Cardiac muscle cell (in vitro differentiated cells and primary cell): ENCODE data around the gene WDR48. TPM values are rescaled to one million over a fixed set of nuclear protein-coding genes. Genes with fewer than 3 reads are reported as not detected.

Experiments
- DNase-seq, 2 donors: peaks; one replicate each; pipeline versions ENCODE4 v3.0.0 to v3.0.0-alpha.2; 2010 to 2017; ENCODE audit warnings: low read depth in 1 of 2, low spot score in 1 of 2
- H3K27ac ChIP-seq: fragments of 200-600 bp; sonication (generic); 2 replicates; pipeline ENCODE4 v1.5.1; 2016
- H3K27me3 ChIP-seq: fragments of 200-600 bp; sonication (generic); 2 replicates; pipeline ENCODE4 v1.6.0; 2016; ENCODE audit warnings: control low read depth
- H3K36me3 ChIP-seq: fragments of 200-600 bp; sonication (generic); 2 replicates; pipeline ENCODE4 v1.5.1; 2016; ENCODE audit warnings: control low read depth
- H3K4me1 ChIP-seq: fragments of 200-600 bp; sonication (generic); 2 replicates; pipeline ENCODE4 v1.8.1; 2017; ENCODE audit warnings: low read depth, mild to moderate bottlenecking, mixed run types
- H3K4me3 ChIP-seq: fragments of 200-600 bp; sonication (generic); 2 replicates; pipeline ENCODE4 v1.5.1; 2016; ENCODE audit warnings: mild to moderate bottlenecking
- H3K9me3 ChIP-seq: fragments of 200-600 bp; sonication (generic); 2 replicates; pipeline ENCODE4 v1.5.1; 2017; ENCODE audit warnings: low read depth, mild to moderate bottlenecking, control low read depth
- CTCF ChIP-seq: IDR thresholded peaks from 2 replicates; pipeline ENCODE4 v1.5.1; 2012; ENCODE audit warnings: low read depth, mild to moderate bottlenecking, low read length
- polyA plus RNA-seq: library from polyadenylated mRNA; unstranded; fragments of >200 nt; fragmentation: Nextera tagmentation; extraction: Ambion mirVana; gene quantifications from 2 replicates; pipeline ENCODE4 v1.2.1, GENCODE V29; 2016
- total RNA-seq: library from RNA; depleted of rRNA; stranded (reverse); fragments of >200 nt; gene quantifications from 2 replicates; pipeline ENCODE4 v1.2.3, GENCODE V29; 2016

Gene WDR48
- total and polyA plus RNA-seq, 2 experiments from 2014 or later, result 31.5 to 43.2 TPM

GRCh38 chr3:39015418-39015817 is 36.4 kb upstream of the WDR48 start:
- Histone ChIP-seq H3K4me3 (no peak overlapping the region), H3K9me3 (no peaks in the 10 kb centered on the region), H3K27me3 (no peaks in the 10 kb centered on the region), H3K36me3 (no peaks in the 10 kb centered on the region), H3K4me1 (no peaks in the 10 kb centered on the region), H3K27ac (no peak overlapping the region)
- DNase-seq, result no peak
- no peak for TF ChIP-seq CTCF

GRCh38 chr3:39019299-39019698 is 32.5 kb upstream of the WDR48 start:
- H3K4me3 ChIP-seq, result no peak overlapping the region
- no peaks in the 10 kb centered on the region for H3K36me3 ChIP-seq
- no peak for DNase-seq
- H3K27me3 ChIP-seq, result no peaks in the 10 kb centered on the region
- H3K9me3 ChIP-seq, result no peaks in the 10 kb centered on the region
- TF ChIP-seq CTCF, result no peak
- H3K4me1 ChIP-seq, result no peaks in the 10 kb centered on the region
- no peak overlapping the region for H3K27ac ChIP-seq

GRCh38 chr3:39021029-39021428 is 30.8 kb upstream of the WDR48 start:
- Histone ChIP-seq H3K4me3 (no peak overlapping the region), H3K27me3 (no peaks in the 10 kb centered on the region), H3K36me3 (no peaks in the 10 kb centered on the region), H3K4me1 (no peaks in the 10 kb centered on the region), H3K9me3 (no peaks in the 10 kb centered on the region), H3K27ac (no peak overlapping the region)
- TF ChIP-seq CTCF, result no peak
- no peak for DNase-seq

- Histone ChIP-seq H3K36me3 (no peaks in the 10 kb centered on the region), H3K27ac (no peak overlapping the region), H3K4me3 (no peak overlapping the region), H3K27me3 (no peaks in the 10 kb centered on the region), H3K4me1 (no peaks in the 10 kb centered on the region), H3K9me3 (no peaks in the 10 kb centered on the region)
- no peak for DNase-seq
- TF ChIP-seq CTCF, result no peak
These were observed 30.1 kb upstream of the WDR48 start for GRCh38 chr3:39021465-39022285.

GRCh38 chr3:39022286-39022630 is 29.6 kb upstream of the WDR48 start:
- Histone ChIP-seq H3K9me3 (no peaks in the 10 kb centered on the region), H3K27me3 (no peaks in the 10 kb centered on the region), H3K36me3 (no peaks in the 10 kb centered on the region), H3K27ac (no peak overlapping the region), H3K4me1 (no peaks in the 10 kb centered on the region), H3K4me3 (no peak overlapping the region)
- DNase-seq, result no peak
- no peak for TF ChIP-seq CTCF

GRCh38 chr3:39024497-39024896 is 27.3 kb upstream of the WDR48 start:
- H3K27me3 ChIP-seq, result no peaks in the 10 kb centered on the region
- H3K9me3 ChIP-seq, result no peaks in the 10 kb centered on the region
- no peak overlapping the region for H3K4me3 ChIP-seq
- H3K4me1 ChIP-seq, result no peaks in the 10 kb centered on the region
- H3K36me3 ChIP-seq, result no peaks in the 10 kb centered on the region
- DNase-seq, result no peak
- H3K27ac ChIP-seq, result no peak overlapping the region
- TF ChIP-seq CTCF, result no peak
